Measurements from ENCODE around the gene C2CD2. TPM values are rescaled to one million over a fixed set of nuclear protein-coding genes. Genes with fewer than 3 reads are reported as not detected.

Gene C2CD2
- total and polyA plus RNA-seq, 9 donors: 18.9 to 61.5 (median 37.4) TPM

DNA sequence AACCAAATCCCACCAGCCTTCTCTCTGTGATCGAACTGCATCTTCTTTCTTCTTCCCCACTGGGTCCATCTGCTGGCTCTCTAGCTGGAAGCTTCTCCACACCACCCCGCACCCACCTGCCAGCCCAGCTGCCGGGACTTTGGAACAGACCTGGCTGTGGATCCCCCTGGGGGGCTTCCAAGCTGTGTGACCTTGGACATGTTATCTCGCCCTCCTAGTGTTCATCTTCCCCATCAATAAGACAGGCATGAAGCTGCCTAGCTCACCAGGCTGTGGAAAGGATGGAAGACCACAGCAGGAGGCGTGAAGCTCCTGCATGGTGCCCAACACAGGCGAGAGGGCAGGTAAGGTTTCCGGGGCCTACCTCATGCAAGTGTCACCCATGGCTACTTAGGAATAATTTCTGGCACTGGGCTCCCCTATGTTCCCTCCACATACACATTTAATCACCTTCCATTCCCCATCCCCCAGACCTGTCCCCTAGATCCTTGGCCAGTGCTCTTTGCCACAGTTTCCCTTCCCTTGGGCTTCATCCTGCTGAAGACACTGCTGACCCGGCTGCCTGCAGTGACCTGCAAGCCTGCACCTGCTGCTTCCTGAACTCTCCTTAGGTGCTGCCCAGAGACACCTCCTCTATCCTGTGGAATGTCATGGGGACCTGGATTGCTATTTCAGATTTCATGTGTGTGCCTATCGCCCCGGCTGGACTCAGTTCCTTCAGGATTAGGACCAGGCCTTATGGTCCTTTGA lies 13.2 kb upstream of the C2CD2 start:
- no peak for TF ChIP-seq EP300 (IDR thresholded peaks at IDR 0.05)
- TF ChIP-seq, protein P1, sequence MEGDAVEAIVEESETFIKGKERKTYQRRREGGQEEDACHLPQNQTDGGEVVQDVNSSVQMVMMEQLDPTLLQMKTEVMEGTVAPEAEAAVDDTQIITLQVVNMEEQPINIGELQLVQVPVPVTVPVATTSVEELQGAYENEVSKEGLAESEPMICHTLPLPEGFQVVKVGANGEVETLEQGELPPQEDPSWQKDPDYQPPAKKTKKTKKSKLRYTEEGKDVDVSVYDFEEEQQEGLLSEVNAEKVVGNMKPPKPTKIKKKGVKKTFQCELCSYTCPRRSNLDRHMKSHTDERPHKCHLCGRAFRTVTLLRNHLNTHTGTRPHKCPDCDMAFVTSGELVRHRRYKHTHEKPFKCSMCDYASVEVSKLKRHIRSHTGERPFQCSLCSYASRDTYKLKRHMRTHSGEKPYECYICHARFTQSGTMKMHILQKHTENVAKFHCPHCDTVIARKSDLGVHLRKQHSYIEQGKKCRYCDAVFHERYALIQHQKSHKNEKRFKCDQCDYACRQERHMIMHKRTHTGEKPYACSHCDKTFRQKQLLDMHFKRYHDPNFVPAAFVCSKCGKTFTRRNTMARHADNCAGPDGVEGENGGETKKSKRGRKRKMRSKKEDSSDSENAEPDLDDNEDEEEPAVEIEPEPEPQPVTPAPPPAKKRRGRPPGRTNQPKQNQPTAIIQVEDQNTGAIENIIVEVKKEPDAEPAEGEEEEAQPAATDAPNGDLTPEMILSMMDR (IDR thresholded peaks at IDR 0.05): no peak
- no peak for TF ChIP-seq POLR2A (IDR thresholded peaks at IDR 0.05)
- Histone ChIP-seq H3K36me3 (no peaks in the 10 kb centered on the region), H3K9me3 (no peaks in the 10 kb centered on the region), H3K4me3 (no peak overlapping the region), H3K27me3 (no peaks in the 10 kb centered on the region), H3K27ac (no peak overlapping the region), H3K4me1 (ENCODE audit: insufficient read depth) (no peaks in the 10 kb centered on the region)
- 76 to 86% (median 84%) methylated on average over 10 of the region's 10 CpGs for WGBS, 3 donors
- intact Hi-C loops (cut with DNase I): no loop called here
- peak in 1 of 5 donors; percentile 26 for DNase-seq

DNA sequence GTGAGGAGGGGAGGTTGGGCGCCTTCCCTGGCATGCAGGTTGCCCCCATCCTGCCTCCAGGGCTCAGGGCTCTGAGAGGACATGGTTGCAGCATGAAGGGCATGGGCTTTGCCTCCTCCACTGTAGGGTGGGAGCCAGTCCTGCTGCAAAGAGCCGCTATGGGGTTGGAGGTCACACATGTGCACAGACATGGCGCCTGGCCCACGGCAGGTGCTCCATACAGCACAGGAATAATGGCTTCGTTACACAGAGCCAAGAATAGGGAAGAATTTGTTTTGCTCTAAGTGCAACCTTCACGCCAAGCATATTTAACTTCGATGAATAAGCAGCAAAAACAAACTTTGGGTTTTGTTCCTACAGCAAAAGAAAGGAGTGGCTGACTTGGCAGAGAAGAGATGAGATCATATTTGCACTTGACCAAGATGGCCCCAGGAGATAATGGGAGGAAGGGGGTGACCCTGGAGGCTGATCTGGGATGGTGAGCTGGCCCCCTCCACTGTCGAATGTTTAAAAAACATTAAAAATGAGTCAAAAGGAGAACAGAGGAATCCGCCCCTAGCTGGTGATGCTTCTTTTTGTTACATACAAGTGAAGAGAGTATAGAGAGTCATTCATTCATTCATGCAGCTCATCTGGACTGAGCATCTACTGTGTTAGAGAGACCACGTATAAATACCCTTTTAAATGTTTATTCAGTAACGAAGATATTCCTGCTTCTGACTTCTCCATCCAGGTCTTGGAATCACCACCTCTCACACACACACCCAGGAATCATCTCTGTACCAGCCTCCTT lies 12.4 kb upstream of the C2CD2 start:
- Histone ChIP-seq H3K9me3 (no peaks in the 10 kb centered on the region), H3K4me3 (no peak overlapping the region), H3K27me3 (no peaks in the 10 kb centered on the region), H3K36me3 (no peaks in the 10 kb centered on the region), H3K27ac (no peak overlapping the region), H3K4me1 (ENCODE audit: insufficient read depth) (no peaks in the 10 kb centered on the region)
- peak in 1 of 5 donors; percentile 21 for DNase-seq
- intact Hi-C loops (cut with DNase I): no loop called here
- 54 to 64% (median 62%) methylated on average over 11 of the region's 11 CpGs for WGBS, 3 donors
- TF ChIP-seq EP300 (IDR thresholded peaks at IDR 0.05): no peak
- TF ChIP-seq, protein P1 (IDR thresholded peaks at IDR 0.05): no peak
- TF ChIP-seq POLR2A (IDR thresholded peaks at IDR 0.05): no peak

DNA sequence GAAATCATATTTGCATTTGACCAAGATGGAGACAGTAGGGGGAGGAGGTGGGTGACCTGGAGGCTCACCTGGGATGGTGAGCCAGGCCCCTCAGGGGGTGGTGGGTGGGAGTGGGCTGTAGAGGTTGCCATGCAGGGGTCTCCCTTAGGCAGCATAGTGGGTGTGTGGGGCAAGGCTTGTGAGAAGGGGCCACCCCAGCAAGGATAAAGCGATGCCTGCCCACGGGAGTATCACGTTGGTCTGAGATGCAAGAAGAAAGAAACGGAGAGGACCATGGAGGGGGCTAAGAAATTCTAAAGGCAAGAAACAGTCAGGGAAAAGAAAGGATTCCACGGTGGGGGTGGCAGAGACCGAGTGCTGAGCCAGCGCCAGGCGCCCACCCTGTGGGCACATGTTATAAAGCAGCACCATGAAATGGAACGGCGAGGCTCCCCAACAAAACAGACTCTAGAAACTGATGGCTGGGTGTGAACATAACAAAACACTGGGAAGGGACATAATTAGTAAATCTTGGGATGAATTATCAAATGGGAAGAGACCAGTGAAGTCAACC lies 11.7 kb upstream of the C2CD2 start:
- H3K36me3 ChIP-seq: no peaks in the 10 kb centered on the region
- H3K4me1 ChIP-seq (ENCODE audit: insufficient read depth): no peaks in the 10 kb centered on the region
- no peaks in the 10 kb centered on the region for H3K9me3 ChIP-seq
- no peak overlapping the region for H3K4me3 ChIP-seq
- 87 to 92% (median 92%) methylated on average over 10 of the region's 10 CpGs for WGBS, 3 donors
- TF ChIP-seq, protein P1 (IDR thresholded peaks at IDR 0.05): no peak
- TF ChIP-seq EP300 (IDR thresholded peaks at IDR 0.05) (no peak), POLR2A (IDR thresholded peaks at IDR 0.05) (no peak)
- peak in 1 of 5 donors; percentile 7 for DNase-seq
- no peaks in the 10 kb centered on the region for H3K27me3 ChIP-seq
- intact Hi-C loops (cut with DNase I): no loop called here
- H3K27ac ChIP-seq: no peak overlapping the region

DNA sequence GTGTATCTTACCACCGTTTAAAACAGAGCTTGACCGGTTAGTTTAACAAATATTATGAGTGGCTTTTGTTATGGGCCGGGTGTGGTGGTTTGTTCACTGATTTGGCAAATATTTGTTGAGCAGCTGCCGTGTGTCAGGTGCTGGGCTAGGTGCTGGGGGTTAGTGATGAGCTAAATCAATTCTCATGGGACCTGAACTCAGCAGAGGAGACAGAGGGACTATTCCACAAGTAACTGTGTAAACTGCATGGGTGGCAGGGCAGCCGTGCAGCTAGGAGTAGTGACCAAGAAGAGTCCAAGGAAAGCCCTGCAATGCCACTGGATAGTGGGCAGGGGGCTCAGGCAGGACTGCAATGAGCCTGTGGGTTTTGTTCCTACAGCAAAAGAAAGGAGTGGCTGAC lies 11.2 kb upstream of the C2CD2 start:
- no peak for TF ChIP-seq POLR2A (IDR thresholded peaks at IDR 0.05)
- TF ChIP-seq, protein P1 (IDR thresholded peaks at IDR 0.05): no peak
- TF ChIP-seq EP300 (IDR thresholded peaks at IDR 0.05): no peak
- no peak overlapping the region for H3K27ac ChIP-seq
- intact Hi-C loops (cut with DNase I): no loop called here
- WGBS, 3 donors: 65 to 74% (median 72%) methylated on average over 5 of the region's 5 CpGs
- no peaks in the 10 kb centered on the region for H3K36me3 ChIP-seq
- no peak overlapping the region for H3K4me3 ChIP-seq
- no peak for DNase-seq
- no peaks in the 10 kb centered on the region for H3K4me1 ChIP-seq (ENCODE audit: insufficient read depth)
- H3K27me3 ChIP-seq: no peaks in the 10 kb centered on the region
- no peaks in the 10 kb centered on the region for H3K9me3 ChIP-seq
